ENCODE results near the gene DYNLL2.

DYNLL2 gene

DNA sequence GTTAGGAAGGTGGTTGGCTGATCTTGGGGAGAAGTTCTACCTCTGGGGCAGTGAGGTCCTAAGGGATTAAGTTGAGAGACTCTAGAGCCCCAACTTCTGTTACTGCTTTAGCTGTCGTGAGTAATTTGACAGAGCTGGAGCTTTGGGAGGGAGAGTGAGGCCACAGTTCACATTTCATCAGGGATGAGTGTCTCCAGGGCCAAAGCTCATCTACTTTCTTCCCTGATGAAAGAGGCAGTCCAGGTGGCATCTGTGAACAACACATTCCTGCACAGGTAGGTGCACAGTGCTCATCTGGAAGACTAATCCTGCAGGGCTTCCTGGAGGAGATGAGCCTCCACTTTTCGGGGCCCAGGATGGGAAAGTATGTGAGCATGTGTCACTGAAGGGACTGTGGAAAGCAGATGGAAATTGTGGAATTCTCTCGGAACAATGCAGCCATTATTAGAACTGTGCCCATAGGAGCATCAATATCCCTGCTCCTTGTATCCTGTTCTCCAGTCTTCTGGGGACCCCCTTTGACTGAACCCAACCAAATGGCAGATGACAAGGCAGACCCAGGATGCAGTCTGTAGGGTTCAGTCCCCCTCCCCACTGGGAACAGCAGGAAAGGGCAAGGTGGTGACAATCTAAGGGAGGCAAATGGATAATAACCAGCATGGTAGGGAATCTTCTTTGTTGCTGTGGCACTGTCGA lies 9.0 kb downstream of the DYNLL2 start:
- H3K4me3 ChIP-seq (ENCODE audit: low read length), result no peak overlapping the region
- H4K20me1 ChIP-seq (ENCODE audit: insufficient read depth, low read length), result peaks cover 10% of the 10 kb centered on the region; the same call in 1 of the 2 replicates
- peaks cover 29% of the 10 kb centered on the region for H3K79me2 ChIP-seq (ENCODE audit: low read length)
- TF ChIP-seq EZH2 (optimal IDR thresholded peaks at IDR 0.05; ENCODE audit: low read depth, low read length) (no peak), EZH2phosphoT487 (IDR thresholded peaks at IDR 0.05; ENCODE audit: low read length) (no peak)
- TF ChIP-seq, protein P1, sequence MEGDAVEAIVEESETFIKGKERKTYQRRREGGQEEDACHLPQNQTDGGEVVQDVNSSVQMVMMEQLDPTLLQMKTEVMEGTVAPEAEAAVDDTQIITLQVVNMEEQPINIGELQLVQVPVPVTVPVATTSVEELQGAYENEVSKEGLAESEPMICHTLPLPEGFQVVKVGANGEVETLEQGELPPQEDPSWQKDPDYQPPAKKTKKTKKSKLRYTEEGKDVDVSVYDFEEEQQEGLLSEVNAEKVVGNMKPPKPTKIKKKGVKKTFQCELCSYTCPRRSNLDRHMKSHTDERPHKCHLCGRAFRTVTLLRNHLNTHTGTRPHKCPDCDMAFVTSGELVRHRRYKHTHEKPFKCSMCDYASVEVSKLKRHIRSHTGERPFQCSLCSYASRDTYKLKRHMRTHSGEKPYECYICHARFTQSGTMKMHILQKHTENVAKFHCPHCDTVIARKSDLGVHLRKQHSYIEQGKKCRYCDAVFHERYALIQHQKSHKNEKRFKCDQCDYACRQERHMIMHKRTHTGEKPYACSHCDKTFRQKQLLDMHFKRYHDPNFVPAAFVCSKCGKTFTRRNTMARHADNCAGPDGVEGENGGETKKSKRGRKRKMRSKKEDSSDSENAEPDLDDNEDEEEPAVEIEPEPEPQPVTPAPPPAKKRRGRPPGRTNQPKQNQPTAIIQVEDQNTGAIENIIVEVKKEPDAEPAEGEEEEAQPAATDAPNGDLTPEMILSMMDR (IDR thresholded peaks at IDR 0.05; ENCODE audit: low read length), result no peak
- H3K9ac ChIP-seq (ENCODE audit: low read length), result no peak overlapping the region
- no peaks in the 10 kb centered on the region for H3K9me3 ChIP-seq (replicated peaks; ENCODE audit: insufficient read depth, low read length)
- no peaks in the 10 kb centered on the region for H3F3A ChIP-seq (ENCODE audit: insufficient read depth, low read length)
- no peak for DNase-seq
- peaks cover 4% of the 10 kb centered on the region; the same call in 1 of the 2 replicates for H3K36me3 ChIP-seq (replicated peaks; ENCODE audit: insufficient read depth, low read length)
- no peak overlapping the region for H3K4me2 ChIP-seq (ENCODE audit: low read depth, low read length)
- no peak overlapping the region for H2AFZ ChIP-seq (ENCODE audit: low read length)
- H3K27ac ChIP-seq (ENCODE audit: low read length), result no peak overlapping the region
- no peaks in the 10 kb centered on the region for H3K27me3 ChIP-seq (replicated peaks; ENCODE audit: insufficient read depth, low read length)
- no peaks in the 10 kb centered on the region for H3K4me1 ChIP-seq (ENCODE audit: low read length)
- no peaks in the 10 kb centered on the region for H3K9me2 ChIP-seq (replicated peaks; ENCODE audit: insufficient read depth, low read length)

DNA sequence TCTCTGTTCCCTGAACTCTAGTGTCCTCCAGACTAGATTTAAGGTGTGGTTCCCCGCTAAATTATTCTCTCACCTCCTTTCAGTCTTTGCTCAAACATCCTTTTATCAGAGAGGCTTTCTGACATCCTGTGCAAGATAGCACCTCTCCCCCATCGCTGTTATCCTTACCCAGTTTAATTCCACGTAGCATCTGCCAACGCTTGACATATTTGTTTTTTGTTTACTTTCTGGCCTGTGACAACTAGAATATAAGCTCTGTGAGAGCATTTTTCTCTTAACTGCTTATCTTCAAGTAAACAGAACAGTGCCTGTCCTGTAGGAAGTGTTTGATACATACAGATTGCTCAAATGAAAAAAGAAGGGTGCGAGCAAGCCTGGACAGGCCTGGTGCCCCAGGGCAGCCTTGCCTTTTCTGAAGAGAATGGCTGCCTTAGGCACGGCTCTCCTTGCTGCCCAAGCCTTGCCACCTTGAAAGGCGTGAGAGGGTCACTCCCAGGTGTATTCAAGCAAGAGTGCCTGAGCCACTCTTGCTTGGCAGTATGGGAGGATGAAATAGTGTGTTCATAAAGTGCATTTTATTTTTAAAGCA lies 9.7 kb downstream of the DYNLL2 start:
- H3K4me2 ChIP-seq (ENCODE audit: low read depth, low read length), result no peak overlapping the region
- no peak overlapping the region for H2AFZ ChIP-seq (ENCODE audit: low read length)
- no peak overlapping the region for H3K27ac ChIP-seq (ENCODE audit: low read length)
- peaks cover 4% of the 10 kb centered on the region; the same call in 1 of the 2 replicates for H4K20me1 ChIP-seq (ENCODE audit: insufficient read depth, low read length)
- H3K79me2 ChIP-seq (ENCODE audit: low read length), result peaks cover 23% of the 10 kb centered on the region
- DNase-seq, result no peak
- H3K9me3 ChIP-seq (replicated peaks; ENCODE audit: insufficient read depth, low read length), result no peaks in the 10 kb centered on the region
- no peaks in the 10 kb centered on the region; the same call in 1 of the 2 replicates for H3K36me3 ChIP-seq (replicated peaks; ENCODE audit: insufficient read depth, low read length)
- no peaks in the 10 kb centered on the region for H3K27me3 ChIP-seq (replicated peaks; ENCODE audit: insufficient read depth, low read length)
- H3K9me2 ChIP-seq (replicated peaks; ENCODE audit: insufficient read depth, low read length), result no peaks in the 10 kb centered on the region
- H3K9ac ChIP-seq (ENCODE audit: low read length), result no peak overlapping the region
- no peak overlapping the region for H3K4me3 ChIP-seq (ENCODE audit: low read length)
- TF ChIP-seq, protein P1 (IDR thresholded peaks at IDR 0.05; ENCODE audit: low read length), result no peak
- no peak for TF ChIP-seq EZH2 (optimal IDR thresholded peaks at IDR 0.05; ENCODE audit: low read depth, low read length)
- no peak for TF ChIP-seq EZH2phosphoT487 (IDR thresholded peaks at IDR 0.05; ENCODE audit: low read length)
- H3F3A ChIP-seq (ENCODE audit: insufficient read depth, low read length), result no peaks in the 10 kb centered on the region
- no peaks in the 10 kb centered on the region for H3K4me1 ChIP-seq (ENCODE audit: low read length)

- no peaks in the 10 kb centered on the region for H3K27me3 ChIP-seq (replicated peaks; ENCODE audit: insufficient read depth, low read length)
Measured at GRCh38 chr17:58094118-58094517, 10.9 kb downstream of the DYNLL2 start.

More at GRCh38 chr17:58094118-58094517, 10.9 kb downstream of the DYNLL2 start:
- H3K27ac ChIP-seq (ENCODE audit: low read length), result no peak overlapping the region
- H3F3A ChIP-seq (ENCODE audit: insufficient read depth, low read length), result no peaks in the 10 kb centered on the region
- H3K9me2 ChIP-seq (replicated peaks; ENCODE audit: insufficient read depth, low read length), result no peaks in the 10 kb centered on the region
- peaks cover 10% of the 10 kb centered on the region for H3K79me2 ChIP-seq (ENCODE audit: low read length)
- H4K20me1 ChIP-seq (ENCODE audit: insufficient read depth, low read length), result no peaks in the 10 kb centered on the region
- no peak overlapping the region for H2AFZ ChIP-seq (ENCODE audit: low read length)
- no peak overlapping the region for H3K4me3 ChIP-seq (ENCODE audit: low read length)
- H3K4me2 ChIP-seq (ENCODE audit: low read depth, low read length), result no peak overlapping the region
- H3K36me3 ChIP-seq (replicated peaks; ENCODE audit: insufficient read depth, low read length), result no peaks in the 10 kb centered on the region; the same call in 1 of the 2 replicates
- no peaks in the 10 kb centered on the region for H3K4me1 ChIP-seq (ENCODE audit: low read length)
- H3K9me3 ChIP-seq (replicated peaks; ENCODE audit: insufficient read depth, low read length), result no peaks in the 10 kb centered on the region
- no peak overlapping the region for H3K9ac ChIP-seq (ENCODE audit: low read length)
- no peak for DNase-seq
- TF ChIP-seq EZH2 (optimal IDR thresholded peaks at IDR 0.05; ENCODE audit: low read depth, low read length), result no peak
- TF ChIP-seq, protein P1 (IDR thresholded peaks at IDR 0.05; ENCODE audit: low read length), result no peak
- TF ChIP-seq EZH2phosphoT487 (IDR thresholded peaks at IDR 0.05; ENCODE audit: low read length), result no peak

Data from MM.1S (cell line).